Naive thymus-derived CD4-positive, alpha-beta T cell (primary cell): ENCODE measurements around the gene FTCDNL1. TPM values are rescaled to one million over a fixed set of nuclear protein-coding genes. Genes with fewer than 3 reads are reported as not detected.

Experiments used
- ATAC-seq: fragments of 150-1000 bp; cut with Tn5 transposase; 2 replicates; pipeline ENCODE4 v1.10.0; 2021; ENCODE audit warnings: mild to moderate bottlenecking, moderate library complexity
- CTCF ChIA-PET: fragments of 350-600 bp; sonication (Branson Sonifier 250); formaldehyde crosslinking; loops from one replicate; lab custom pipeline; 2021; ENCODE audit warnings: antibody characterized with exemption; lab: Charles Lee
- POLR2A ChIA-PET: fragments of 350-600 bp; sonication (Branson Sonifier 250); formaldehyde crosslinking; loops from one replicate; lab custom pipeline; 2021; ENCODE audit warnings: antibody characterized with exemption, inconsistent platforms; lab: Charles Lee
- DNase-seq, 9 donors: peaks; one replicate each; pipeline versions ENCODE4 v3.0.0 to v3.0.0-alpha.2; 2020 to 2022; ENCODE audit warnings: mixed read lengths in 1 of 9
- H3K27ac ChIP-seq: one replicate; pipeline ENCODE4 v1.7.0; 2013; ENCODE audit warnings: mild to moderate bottlenecking, low read depth, low read length, moderate library complexity
- H3K27me3 ChIP-seq, 2 donors: one replicate each; pipeline ENCODE4 v1.7.0; 2013; ENCODE audit warnings: low read length in 2 of 2, mild to moderate bottlenecking in 2 of 2, moderate library complexity in 2 of 2; ENCODE audit not compliant: control insufficient read depth in 2 of 2, insufficient read depth in 2 of 2
- H3K36me3 ChIP-seq, 3 experiments: 1 replicate in 2 of 3; 2 replicates in 1 of 3; pipeline ENCODE4 v1.7.0; 2013; ENCODE audit warnings: low read length in 3 of 3, mild to moderate bottlenecking in 3 of 3, moderate library complexity in 1 of 3; ENCODE audit not compliant: insufficient read depth in 3 of 3, control insufficient read depth in 2 of 3
- H3K4me1 ChIP-seq, 2 donors: one replicate each; pipeline ENCODE4 v1.7.0; 2013; ENCODE audit warnings: low read length in 2 of 2, mild to moderate bottlenecking in 2 of 2, moderate library complexity in 1 of 2; ENCODE audit not compliant: control insufficient read depth in 2 of 2, insufficient read depth in 2 of 2
- H3K4me3 ChIP-seq: 2 replicates; pipeline ENCODE4 v1.7.0; 2013; ENCODE audit warnings: mild to moderate bottlenecking, low read length
- H3K9me3 ChIP-seq, 3 experiments: 1 replicate in 2 of 3; 2 replicates in 1 of 3; pipeline ENCODE4 v1.7.0; 2013; ENCODE audit warnings: low read length in 3 of 3; ENCODE audit not compliant: control insufficient read depth in 2 of 3
- H3K27ac Mint-ChIP-seq, 9 donors: one replicate each; pipeline ENCODE4 v1.8.0; 2020 to 2022; ENCODE audit warnings: mixed read lengths in 9 of 9, mild to moderate bottlenecking in 8 of 9, moderate library complexity in 5 of 9, inconsistent platforms in 2 of 9
- H3K27me3 Mint-ChIP-seq, 5 donors: one replicate each; pipeline ENCODE4 v1.8.0; 2021 to 2022; ENCODE audit warnings: mixed read lengths in 5 of 5, mild to moderate bottlenecking in 1 of 5
- H3K36me3 Mint-ChIP-seq, 5 donors: one replicate each; pipeline ENCODE4 v1.8.0; 2020 to 2022; ENCODE audit warnings: mixed read lengths in 5 of 5, mild to moderate bottlenecking in 3 of 5, inconsistent platforms in 1 of 5
- H3K4me1 Mint-ChIP-seq, 7 donors: one replicate each; pipeline ENCODE4 v1.8.0; 2020 to 2022; ENCODE audit warnings: mixed read lengths in 7 of 7, mild to moderate bottlenecking in 3 of 7, inconsistent platforms in 1 of 7
- H3K4me3 Mint-ChIP-seq, 10 donors: one replicate each; pipeline ENCODE4 v1.8.0; 2020 to 2022; ENCODE audit warnings: mild to moderate bottlenecking in 10 of 10, mixed read lengths in 10 of 10, moderate library complexity in 6 of 10, inconsistent platforms in 2 of 10
- H3K9me3 Mint-ChIP-seq, 11 donors: one replicate each; pipeline ENCODE4 v1.8.0; 2020 to 2022; ENCODE audit warnings: mixed read lengths in 11 of 11, mild to moderate bottlenecking in 4 of 11, inconsistent platforms in 1 of 11, moderate library complexity in 1 of 11
- intact Hi-C, 2 donors: fragments of 100-400 bp; cut with micrococcal nuclease; formaldehyde crosslinking; loops; one replicate each; pipeline ENCODE4 v1.15.1; 2023
- polyA plus RNA-seq, 2 donors: library from polyadenylated mRNA; unstranded; fragments of 300-500 nt; fragmentation: Illumina TruSeq; gene quantifications; one replicate each; pipeline ENCODE4 v1.2.3, GENCODE V29; 2021
- total RNA-seq, 6 experiments: library from RNA in 5 of 6; stranded (reverse) in 5 of 6; gene quantifications; 1 replicate in 5 of 6; 2 replicates in 1 of 6; pipeline ENCODE4 v1.2.3 and lab custom pipeline; 2021 to 2026

Gene FTCDNL1
- total and polyA plus RNA-seq, 7 experiments from 2014 or later: 0.60 to 3.7 (median 1.9) TPM

DNA sequence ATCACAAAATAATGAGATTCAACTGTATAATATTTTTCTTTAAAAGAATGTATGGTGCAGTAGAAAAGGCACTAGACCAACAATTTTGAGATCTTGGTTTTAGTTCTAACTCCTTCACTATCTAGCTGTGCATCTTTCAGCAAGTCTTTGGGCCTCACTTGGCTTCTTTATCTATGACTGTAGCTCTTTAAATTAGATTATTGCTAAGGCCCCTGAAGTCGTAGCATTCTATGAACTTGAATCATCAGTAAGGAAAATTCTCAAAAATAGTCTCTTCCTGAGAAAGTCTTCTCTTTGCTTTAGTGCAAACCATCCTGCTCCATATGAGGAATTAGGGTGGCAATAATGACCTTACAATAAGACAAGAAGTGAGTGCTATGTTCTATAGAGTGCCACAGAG lies 140.4 kb downstream of the FTCDNL1 start:
- H3K27ac Mint-ChIP-seq: no peak overlapping the region
- DNase-seq: no peak
- peaks cover 0 to 2% (median 0%) of the 10 kb centered on the region in 7 donors for H3K4me1 Mint-ChIP-seq
- Histone ChIP-seq H3K4me3 (no peak overlapping the region), H3K36me3 (no peaks in the 10 kb centered on the region), H3K9me3 (no peaks in the 10 kb centered on the region), H3K27ac (no peak overlapping the region), H3K27me3 (no peaks in the 10 kb centered on the region), H3K4me1 (no peaks in the 10 kb centered on the region)
- ChIA-PET CTCF (no interaction called here), POLR2A (interaction anchor here (0.7 kb wide), 1 partner anchor 1543 kb away, joined by 3 read pairs; no protein-coding TSS in a partner anchor)
- no peak overlapping the region for H3K4me3 Mint-ChIP-seq
- ATAC-seq: no peak
- intact Hi-C loops: no loop called here
- peaks cover 5 to 27% (median 12%) of the 10 kb centered on the region in 5 donors for H3K27me3 Mint-ChIP-seq
- peaks cover 0 to 17% (median 8%) of the 10 kb centered on the region in 11 donors for H3K9me3 Mint-ChIP-seq
- peaks cover 0 to 3% (median 0%) of the 10 kb centered on the region in 5 donors for H3K36me3 Mint-ChIP-seq

Other genes starting within 250 kb of the FTCDNL1 start
- 10 to 100 TPM; 10.1 to 15.4 (median 12.7) TPM for gene C2orf69, start 60.1 kb upstream of the FTCDNL1 start, total RNA-seq
- gene C2orf69, start 60.1 kb upstream of the FTCDNL1 start, polyA plus RNA-seq: 10 to 100 TPM; 10.7 to 10.9 TPM
- 10 to 100 TPM in 4 of 5 experiments, 1 to 10 TPM in 1; 6.3 to 13.3 (median 11.2) TPM for gene TYW5, start 104.3 kb upstream of the FTCDNL1 start, total RNA-seq
- 1 to 10 TPM; 2.7 to 3.7 TPM for gene TYW5, start 104.3 kb upstream of the FTCDNL1 start, polyA plus RNA-seq
- gene MAIP1, start 104.4 kb upstream of the FTCDNL1 start, total RNA-seq: 10 to 100 TPM; 14.5 to 27.8 (median 19.8) TPM
- gene MAIP1, start 104.4 kb upstream of the FTCDNL1 start, polyA plus RNA-seq: 10 to 100 TPM; 16.3 to 17.9 TPM